ENCODE measurements around the gene ABCC4.

ABCC4 gene

DNA sequence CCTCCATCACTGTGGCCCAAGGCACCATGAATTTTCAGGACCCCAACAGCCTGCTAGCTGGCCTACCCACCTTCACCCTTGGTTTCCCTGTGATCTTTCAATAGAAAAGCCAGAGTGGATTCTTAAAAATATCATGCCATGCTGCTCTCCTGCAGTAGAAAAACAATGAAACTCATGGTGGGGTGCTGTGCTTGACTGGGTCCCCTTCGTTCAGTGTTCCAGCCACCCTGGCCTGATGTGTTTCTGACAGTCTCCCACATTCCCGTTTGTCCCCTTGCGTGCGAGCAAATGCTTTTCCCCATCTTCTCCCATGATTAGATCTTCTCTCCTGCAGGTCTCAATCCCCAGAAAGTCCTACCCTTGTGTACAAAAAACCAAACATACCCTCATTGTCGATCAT lies 43.2 kb downstream of the ABCC4 start:
- no peak for FAIRE-seq

DNA sequence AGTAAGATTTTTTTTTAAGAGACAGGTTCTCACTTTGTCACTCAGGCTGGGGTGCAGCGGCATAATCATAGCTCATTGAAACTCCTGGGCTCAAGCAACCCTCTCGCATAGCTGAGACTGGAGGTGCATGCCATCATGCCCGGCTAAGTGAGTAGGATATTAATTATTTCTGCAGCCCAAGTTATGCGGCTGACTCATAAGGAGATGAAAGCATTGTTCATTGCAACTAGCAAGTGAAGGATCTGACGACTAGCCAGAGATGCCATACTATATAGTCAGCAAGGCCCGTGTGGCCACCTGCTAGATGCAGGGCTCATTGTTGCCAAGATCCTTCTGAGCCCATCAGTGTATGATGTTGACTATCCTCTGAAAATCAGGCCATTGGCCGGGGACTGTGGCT lies 45.2 kb downstream of the ABCC4 start:
- FAIRE-seq = no peak

DNA sequence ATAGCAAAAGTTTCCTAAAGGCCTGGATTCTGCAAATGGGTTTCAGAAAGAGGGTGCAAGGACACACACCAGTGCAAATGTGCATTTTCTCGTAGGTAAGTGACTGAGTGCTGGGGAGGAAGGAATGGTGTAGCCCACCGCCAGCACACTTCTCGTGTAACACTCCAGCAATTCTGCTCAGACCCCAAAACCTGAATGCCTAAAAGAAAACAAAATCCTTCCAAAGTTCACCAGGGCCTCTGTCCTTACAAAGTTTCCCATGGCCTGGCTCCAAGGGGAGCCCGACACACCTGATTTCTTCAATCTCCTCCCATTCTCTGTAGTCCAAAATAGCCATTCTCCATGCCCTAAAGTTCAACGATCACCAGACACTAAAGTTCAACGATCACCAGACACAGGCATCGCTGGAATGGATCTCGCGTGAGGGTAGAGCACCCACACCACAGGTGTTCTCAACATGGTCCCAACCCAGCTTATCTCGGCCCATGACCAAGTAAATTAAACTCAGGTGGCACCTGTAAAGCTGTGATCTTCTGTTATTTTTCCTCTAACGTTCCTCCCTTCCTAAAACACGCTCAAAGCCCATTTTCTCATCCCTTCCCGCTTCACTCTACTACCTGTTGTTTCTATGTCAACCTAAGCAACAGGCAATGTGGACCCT lies 46.0 kb downstream of the ABCC4 start:
- FAIRE-seq = no peak

DNA sequence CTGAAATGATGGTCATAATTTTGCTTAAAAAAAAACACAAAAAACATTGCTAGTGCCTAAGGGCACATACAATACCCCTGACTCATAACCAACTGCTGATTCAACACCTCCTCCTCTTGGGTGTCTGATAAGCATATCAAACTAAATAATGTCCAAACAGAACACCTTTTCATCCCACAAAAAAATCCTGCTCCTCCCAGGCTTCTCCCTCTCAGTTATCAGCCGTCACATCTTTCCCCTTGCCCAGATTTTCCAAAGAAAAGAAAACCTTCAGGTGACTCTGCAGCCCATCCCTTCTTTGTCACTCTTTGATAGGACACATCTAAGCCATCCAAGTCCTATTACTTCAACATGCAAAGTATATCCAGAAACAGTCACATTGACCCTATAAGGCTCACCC lies 46.9 kb downstream of the ABCC4 start:
- no peak for FAIRE-seq

DNA sequence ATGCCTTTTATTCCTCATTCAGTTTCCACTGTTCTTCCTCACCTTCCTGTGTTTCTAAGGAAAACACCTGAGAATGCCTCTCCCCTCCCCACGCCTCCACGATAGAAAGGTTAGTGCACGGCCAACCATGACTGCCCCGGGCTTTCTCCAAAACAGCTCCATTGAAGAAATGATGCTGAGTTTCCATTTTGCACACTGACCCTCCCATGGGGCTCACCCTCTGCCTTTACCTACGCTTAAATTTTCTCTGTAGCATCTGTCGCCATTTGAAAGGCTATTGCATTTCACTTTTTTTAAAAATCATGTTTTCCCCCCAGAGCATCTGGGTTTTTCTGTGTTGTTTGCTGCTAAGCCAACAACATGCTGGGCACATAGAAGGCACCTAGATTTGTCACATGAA lies 48.2 kb downstream of the ABCC4 start:
- no peak for FAIRE-seq

DNA sequence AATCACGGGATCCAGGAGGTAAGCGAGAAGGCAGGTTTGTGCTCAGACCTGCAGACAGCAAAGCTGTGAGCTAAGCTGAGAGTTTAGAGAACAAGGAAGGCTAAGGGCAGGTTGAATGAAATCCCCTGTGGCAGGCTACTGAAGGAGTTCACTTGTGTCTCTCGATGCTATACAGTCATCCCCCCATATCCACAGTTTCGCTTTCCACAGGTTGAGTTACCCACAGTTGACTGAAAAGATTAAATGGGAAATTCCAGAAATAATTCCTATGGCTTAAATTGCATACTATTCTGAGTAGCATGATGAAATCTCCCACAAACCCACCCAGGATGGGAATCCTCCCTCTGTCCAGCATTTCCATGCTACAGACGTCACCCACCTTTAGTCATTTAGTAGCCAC lies 49.6 kb downstream of the ABCC4 start:
- no peak for FAIRE-seq

DNA sequence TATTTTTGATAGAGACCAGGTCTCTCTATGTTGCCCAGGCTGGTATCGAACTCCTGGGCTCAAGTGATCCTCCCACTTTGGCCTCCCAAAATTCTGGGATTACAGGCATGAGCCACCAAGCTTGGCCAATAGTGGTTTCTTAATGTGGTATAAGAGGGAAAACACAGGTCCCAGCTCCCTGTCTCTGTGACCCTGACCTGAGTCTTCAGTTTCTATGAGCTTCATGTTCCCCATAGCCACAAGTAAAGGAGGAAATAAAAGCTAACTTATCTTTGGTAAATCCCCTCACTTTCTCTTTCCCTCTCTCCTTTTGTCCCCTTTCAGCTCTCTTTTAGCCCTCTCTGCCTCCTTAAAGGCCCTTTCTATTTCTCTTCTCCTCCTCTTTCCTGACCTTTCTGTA lies 50.3 kb downstream of the ABCC4 start:
- FAIRE-seq = no peak

DNA sequence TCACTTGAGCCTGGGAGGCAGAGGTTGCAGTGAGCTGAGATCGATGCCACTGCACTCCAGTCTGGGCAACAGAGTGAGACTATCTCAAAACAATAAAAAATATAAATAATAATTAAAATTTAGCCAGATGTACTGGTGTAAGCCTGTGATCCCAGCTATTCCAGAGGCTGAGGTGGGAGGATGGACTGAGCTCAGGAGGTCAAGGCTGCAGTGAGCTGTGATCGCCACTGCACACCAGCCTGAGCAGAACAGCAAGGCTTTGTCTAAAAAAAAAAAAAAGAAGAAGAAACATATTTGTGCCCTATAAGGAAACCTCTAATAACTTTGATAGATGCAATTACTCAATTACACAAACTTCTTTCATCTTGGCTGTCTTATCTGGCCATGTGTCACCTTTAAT lies 52.3 kb downstream of the ABCC4 start:
- no peak for FAIRE-seq

DNA sequence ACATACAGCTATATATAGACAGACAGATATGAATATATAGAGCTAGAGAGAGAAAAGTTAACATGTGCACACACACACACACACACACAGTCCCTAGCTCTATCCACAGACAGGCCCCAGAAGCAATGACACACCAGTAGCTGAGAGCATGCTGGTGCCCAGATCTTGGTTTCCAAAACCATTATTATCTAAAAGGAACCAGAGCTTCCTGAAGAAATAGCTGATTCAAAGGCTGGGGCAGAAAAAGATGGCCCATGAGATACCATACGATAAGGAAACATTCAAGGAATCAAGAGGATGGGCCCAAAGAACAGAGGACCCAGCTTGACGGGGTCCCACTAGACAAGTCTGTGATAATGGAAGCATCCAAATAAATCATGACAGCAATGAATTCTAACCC lies 53.4 kb downstream of the ABCC4 start:
- no peak for FAIRE-seq

DNA sequence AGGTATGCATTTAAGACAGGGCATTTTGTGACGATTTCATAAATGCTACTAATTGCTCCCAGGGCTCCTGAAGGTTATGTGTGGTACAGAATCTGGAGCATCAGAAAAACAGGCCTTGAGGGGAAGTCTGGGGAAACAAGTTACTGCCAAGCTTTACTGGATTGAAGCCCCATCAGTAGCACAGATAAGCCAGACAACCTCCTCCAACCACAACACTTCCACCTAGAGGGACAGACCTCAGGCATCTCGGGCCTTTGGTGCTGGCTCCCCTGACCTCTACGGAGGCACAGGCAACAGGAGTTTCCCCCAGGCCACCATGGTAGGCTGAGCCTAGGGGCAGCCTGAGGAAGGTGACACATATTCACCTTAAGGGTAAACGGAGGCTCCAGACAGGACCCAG lies 54.1 kb downstream of the ABCC4 start:
- FAIRE-seq = no peak

DNA sequence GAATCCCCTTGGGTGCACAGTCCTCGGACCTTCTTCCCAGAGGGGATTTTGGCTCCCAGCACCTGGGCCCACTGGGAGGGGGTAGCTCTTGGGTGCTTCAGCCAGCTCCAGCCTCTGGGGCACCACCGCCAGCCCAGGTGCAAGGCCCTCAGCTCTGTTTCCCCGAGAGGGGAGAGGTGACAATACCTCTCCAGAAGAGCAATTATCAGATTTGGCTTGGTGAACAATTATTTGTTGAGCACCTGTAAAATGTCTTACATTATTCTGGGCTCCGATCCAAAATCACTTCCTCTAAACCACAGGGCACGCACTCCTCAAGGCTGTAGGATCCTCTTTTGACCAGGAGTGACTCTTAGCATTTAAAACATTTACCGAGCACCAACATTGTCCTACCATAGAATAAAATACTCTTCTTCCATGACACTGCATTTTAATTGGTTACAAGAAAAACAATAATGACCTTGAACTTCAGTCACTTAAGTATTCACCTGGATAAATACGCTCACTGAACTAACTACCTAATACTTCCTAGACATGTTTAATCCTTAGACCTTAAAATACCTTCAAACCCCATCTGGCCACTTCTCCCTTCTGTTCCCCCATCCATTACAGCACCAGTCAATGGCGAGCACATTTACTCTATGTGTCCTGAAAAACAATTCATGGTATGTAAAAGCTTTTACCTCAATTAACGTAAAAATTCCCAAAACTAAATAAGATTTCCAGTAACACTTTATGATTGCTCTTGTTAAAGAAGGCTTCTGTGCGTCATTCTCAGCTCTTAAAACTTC lies 54.8 kb downstream of the ABCC4 start:
- FAIRE-seq = no peak

DNA sequence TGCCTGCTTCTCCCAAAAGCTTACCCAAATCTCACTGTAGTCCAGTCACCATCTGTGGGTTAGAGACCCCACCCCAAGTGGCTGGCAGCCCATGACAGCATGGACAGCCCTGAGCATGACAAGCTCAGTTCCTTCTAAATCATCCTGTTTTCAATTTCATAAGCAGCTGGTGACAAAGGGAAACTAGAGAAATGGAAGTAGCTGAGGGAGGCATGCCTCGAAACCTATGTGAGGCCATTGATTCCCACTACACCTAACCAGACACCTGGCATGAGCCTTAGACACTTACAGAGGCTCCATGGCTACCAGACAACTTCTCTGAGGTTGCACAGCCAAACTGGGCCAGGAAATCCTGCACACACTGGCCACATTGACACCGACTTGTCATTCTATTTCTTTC lies 56.2 kb downstream of the ABCC4 start:
- no peak for FAIRE-seq

DNA sequence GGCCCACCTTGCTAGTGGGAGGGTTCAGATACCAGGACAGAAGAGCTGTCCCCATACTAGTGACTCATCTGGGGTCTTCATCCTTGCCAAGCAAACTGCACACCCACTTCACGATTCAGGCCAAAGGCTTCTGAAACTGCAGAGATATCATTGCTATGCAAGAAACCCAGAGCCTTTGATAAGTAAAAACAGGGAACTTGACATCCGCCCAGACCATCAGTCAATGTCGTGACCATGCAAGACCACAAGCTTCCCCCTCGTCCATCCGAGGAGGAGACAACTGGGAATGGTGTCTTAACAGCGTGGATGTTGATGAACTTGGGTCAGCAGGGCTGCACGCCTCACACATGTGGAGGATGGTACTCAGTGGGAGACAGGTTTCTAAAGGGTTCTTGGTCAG lies 58.0 kb downstream of the ABCC4 start:
- FAIRE-seq = no peak

DNA sequence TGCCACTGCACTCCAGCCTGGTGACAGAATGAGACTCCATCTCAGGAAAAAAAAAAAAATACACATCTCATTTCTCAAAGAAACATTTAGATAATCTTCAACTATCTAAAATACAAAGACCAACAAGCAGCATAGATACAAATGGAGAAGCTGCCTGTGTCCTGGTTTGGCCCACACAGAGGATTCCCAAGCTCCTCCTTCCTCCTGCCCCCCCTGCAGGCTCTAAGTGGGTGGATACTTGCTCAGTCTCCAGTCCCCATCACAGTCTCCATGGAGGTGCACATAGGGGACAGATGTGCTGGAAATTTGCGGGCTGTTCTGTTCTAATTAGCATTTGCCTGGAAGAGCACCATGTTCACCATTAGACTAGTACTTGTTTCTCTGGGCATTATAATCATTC lies 59.9 kb downstream of the ABCC4 start:
- no peak for FAIRE-seq

DNA sequence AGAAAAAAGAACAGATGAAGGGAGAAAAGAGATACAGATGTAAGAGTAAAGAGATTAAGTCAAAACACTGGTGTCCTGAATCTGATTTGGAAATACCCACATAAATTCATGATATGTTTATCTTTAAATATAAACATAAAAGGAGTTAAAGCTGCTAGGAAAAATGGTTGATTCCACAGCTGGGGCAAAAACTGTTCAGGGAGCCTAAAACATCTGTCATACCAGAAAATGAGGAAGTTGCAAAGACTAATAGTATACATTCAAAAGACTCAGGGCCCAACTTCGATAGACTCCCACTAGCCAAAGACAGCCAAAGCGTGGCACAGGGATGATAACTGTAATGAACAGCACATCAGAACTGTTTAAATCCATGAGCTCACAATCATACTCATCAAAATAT lies 62.0 kb downstream of the ABCC4 start:
- FAIRE-seq = no peak

DNA sequence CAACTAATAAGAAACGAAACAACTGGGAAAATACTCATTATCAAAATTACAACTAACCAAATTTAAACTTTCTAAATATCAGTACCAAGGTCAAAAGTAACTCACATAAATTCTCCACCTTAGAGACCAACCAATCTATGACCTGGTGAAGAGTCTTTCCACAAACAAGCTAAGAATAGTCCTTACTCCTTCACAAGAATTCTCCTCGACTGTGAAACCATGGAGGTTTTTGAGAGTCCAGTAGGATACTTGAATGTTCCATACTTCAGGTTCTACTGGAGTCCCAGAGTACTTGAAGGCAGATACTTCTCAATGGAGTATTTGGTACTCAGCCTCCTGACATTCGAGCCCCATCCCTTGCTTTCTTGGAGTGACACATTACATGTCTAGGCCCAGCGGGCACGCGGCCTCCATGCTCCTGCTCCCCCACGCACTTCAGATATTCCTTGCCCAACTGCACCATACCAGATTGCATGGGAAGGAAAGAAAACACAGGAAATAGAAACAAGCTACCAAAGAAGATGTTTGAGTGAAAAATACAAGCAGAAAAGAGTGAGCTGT lies 63.9 kb downstream of the ABCC4 start:
- FAIRE-seq = no peak

DNA sequence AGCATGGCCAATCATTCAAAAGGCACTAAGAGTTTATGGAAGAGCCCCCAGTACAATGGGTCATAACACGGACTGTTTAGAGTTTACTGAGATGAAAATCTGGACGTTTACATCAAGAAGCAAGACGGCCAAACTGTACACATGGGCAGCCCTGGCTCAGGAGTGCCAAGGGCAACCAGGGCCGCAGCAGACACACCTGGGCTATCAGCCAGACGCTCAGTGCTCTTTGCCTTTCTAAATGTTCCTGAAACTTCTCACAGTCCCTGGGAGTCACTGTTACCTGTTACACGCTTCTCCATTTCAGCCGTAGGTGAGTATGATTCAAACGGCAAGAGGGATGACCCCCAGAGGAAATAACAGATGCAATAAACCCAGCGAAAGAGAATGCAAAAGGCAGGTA lies 64.5 kb downstream of the ABCC4 start:
- no peak for FAIRE-seq

DNA sequence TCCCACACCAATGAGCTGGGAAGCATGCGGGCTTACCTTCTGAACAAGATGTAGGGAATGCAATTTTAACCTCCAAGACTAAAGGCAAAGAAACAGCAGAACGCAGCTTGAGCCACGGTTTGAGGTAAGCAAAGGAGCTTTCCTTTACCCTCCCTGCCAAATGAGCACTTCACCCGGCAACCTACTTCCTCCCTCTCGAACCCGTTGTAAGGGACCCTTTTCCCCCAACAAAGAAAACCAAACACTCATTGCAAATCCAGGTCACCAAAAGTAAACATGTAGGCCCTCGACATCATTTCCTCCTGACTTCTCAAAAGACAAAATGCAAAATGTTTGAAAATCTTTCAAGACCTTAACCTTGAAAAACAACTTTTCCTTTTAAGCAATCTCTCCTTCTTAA lies 65.3 kb downstream of the ABCC4 start:
- no peak for FAIRE-seq

DNA sequence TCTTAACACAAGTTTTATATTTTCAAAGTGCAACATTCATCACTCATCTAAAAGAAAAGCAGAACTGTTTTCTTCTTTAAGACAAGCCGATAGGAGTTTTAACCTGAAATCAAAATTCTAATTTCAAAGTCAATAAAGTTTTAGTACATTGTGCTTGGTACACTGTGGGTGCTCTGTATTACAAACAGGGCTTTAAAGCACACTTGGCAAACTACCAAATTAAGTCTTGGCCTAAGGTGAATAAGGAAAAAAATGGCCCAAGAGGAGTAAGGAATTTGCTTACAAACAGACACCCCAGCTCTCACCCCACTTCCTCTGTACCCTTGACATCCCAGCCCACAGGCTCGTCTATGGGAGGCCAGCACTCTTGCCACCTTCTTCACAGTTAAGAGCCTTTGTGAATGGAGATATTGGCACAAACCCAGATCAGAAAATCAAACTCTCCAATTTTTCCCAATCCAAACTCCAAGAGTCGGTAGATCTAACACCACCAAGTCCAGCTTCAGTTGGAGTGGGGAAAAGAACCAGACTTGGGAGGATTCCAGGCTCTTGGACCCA lies 66.0 kb downstream of the ABCC4 start:
- no peak for FAIRE-seq

DNA sequence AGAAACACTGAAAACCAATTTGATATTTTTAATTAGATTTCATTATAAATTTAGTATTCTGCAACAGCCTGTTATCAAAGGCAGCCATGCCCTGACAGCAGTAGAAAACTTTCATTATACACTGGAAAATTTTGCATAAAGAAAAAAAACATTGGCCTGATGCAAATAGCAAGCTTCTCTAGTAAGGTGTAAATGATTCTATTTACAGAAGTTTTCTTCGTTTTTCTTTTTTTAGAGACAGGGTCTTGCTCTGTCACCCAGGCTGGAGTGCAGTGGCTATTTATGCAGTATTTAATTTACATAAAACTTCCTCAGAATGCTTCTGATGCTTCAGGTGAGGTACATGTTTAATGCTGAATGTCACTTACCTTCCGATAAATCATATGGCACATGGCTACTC lies 67.0 kb downstream of the ABCC4 start:
- no peak for FAIRE-seq

DNA sequence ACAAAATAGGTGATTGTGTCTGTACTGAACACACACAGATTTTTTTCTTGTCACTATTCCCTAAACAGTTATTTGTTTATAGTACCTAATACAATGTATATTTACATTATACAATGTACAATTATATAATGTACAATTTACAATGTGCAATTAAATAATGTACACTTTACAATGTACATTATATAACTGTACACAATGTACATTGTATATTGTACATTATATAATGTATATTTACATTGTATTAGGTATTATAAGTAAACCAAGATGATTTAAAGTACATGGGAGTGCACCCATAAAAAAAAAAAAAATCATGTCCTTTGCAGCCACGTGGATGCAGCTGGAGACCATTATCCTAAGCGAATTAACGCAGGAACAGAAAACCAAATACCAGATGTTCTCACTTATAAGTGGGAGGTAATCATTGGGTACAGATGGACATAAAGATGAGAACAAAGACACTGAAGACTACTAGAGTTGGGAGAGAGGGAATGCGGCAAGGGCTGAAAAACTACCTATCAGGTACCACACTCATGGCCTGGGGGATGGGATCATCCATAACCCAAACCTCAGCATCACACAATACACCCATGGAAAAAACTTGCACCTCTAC lies 68.1 kb downstream of the ABCC4 start:
- FAIRE-seq = no peak

DNA sequence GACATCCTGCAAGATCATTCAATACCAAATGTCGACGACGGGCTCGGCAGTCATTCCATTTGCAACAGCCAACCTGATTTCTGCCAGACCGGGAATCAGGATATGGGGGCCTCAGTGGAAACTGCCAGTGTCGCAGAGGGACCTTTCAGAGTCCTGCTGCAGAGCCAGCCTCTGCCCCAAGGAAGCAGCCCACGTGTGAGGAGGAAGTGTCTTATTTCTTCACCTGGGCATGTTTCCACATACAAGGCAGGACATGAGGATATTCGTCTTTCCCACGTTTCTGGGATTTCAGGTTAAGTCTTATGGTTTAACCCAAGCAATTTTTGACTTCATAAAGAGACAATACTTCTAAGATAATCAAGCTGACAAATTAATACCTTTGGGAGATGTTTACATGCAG lies 69.9 kb downstream of the ABCC4 start:
- FAIRE-seq = no peak

DNA sequence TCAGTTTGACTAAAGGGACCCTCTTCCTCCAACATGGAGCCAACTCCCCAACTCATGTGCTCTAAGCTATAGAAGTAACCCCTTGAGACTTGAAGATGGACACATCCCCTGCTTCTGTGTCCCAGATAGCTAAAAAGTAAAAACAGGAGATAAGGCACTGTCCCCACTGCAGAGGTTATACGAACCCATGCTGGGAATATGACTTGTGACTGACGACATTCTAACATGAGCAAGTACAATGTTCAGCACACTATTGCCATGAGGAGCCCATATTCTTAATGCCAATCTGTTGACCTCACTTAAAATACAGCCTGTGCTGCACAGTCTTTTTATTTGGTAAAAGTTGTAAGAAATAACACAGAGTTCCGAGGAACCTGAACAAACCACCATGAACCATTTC lies 71.4 kb downstream of the ABCC4 start:
- no peak for FAIRE-seq

DNA sequence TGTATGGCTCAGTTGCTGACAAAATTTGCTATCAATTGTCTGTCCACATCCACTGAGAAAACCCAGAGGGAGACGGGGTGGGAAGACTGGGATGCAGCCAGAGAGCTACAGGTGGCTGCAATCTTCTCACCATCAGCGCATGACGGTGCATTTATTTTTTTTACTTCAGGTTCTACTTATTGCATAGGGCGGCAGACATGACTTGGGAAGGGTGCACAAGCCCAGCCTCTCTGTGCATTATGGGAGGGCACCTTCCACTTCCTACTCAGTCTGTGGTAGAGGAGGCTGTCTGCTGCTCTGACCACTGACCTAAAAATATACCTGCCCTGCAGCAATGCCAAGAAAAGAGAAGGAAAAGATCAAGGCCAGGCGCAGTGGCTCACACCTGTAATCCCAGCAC lies 73.1 kb downstream of the ABCC4 start:
- FAIRE-seq = no peak

All from G401.6 (cell line).